CD4-positive, alpha-beta T cell treated with Interleukin-6 at 100 ng/mL for 8 hours (primary cell): ENCODE measurements around the gene TTC3.

Experiments used
- DNase-seq: peaks from one replicate; pipeline ENCODE4 v3.0.0-alpha.2; 2020; ENCODE audit warnings: mixed read lengths, low spot score

Gene TTC3

GRCh38 chr21:37153196-37153934 is 80.3 kb downstream of the TTC3 start:
- DNase-seq = no peak

DNA sequence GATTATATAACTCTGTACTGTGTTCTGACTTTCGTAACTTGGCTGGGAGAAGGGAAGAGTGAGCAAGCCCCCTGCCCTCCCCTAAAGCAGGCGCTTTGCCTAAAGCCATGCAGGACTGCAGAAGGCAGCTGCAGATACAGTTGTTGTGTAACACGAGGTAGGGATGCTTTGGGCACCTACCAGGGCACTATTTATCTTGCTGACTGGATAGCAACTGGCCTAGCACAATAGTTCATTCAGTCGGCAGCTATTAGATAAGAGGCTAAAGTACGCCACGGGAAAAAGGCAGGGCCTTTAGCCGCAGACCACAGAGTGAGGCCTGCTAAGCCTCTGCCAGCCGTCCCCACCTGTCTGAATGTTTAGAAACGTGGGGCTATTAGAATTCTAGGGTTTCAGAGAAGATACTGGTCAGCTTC is 80.9 kb downstream of the TTC3 start:
- DNase-seq = no peak

- DNase-seq = no peak
These were observed 82.1 kb downstream of the TTC3 start for GRCh38 chr21:37155186-37155585.

GRCh38 chr21:37157938-37158337 is 84.9 kb downstream of the TTC3 start:
- DNase-seq = no peak

- no peak for DNase-seq
These were observed 86.2 kb downstream of the TTC3 start for GRCh38 chr21:37159053-37159776.

DNA sequence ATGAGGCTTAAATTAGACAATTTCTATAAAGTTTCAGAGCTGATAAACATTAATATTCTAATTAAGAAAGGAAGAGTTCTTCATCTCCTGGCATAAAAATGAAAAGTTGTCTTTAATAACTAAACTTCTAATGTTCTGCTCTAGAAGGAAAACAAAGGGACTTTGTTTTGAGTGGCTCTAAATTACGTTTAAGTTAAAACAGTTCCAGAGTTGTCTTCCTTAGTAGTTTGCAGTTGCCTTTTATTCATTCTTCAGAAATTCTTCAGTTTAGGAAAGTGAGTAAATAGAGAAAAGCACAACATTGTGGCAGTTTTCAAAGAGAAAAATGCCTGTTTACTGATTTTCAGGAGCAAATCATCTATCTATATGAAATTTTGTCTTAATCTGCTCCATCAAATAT is 86.9 kb downstream of the TTC3 start:
- DNase-seq = no peak

- DNase-seq = no peak
These were observed 91.7 kb downstream of the TTC3 start for GRCh38 chr21:37164742-37165141.

GRCh38 chr21:37165586-37165985 is 92.5 kb downstream of the TTC3 start:
- DNase-seq = no peak

GRCh38 chr21:37166733-37167132 is 93.7 kb downstream of the TTC3 start:
- no peak for DNase-seq

GRCh38 chr21:37168666-37169065 is 95.6 kb downstream of the TTC3 start:
- no peak for DNase-seq

DNA sequence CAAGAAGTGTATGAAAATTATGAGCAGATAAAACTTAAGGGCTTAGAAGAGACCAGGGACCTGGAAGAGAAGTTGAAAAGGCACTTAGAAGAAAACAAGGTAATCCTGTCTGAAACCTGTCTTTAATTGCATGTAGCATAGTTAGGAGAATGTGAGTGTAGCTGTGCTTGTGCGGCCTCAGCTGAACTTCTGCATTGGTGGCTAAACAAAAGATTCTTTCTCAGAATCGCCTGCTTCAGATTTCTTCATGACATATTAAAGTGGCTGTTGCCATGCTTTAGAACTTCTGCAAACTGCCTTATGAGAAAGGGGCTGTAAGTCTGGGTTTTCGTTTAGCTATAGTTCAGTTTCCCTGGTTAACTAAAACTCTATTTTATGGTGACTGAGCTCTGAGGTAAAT is 99.6 kb downstream of the TTC3 start:
- no peak for DNase-seq

DNA sequence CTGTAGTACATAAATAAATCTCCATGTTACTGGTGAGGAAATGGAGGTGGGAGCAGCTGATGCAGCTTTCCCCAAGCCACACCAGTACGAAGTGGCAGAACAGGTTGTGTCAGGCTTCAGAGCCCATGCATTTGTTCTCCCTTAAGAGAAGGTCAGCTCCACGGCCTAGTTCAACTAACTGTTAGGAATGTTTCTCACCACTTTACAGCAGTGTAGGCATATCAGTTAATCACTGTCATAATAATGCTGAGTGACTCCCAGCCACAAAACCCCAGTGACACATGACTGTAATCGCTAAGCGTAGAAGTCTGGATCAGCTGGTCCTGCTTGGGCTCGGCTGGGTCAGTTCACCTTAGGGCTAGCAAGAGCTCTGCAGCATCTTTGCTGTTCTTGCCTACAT is 103.7 kb downstream of the TTC3 start:
- no peak for DNase-seq

- no peak for DNase-seq
These were observed 108.0 kb downstream of the TTC3 start for GRCh38 chr21:37181059-37181458.

DNA sequence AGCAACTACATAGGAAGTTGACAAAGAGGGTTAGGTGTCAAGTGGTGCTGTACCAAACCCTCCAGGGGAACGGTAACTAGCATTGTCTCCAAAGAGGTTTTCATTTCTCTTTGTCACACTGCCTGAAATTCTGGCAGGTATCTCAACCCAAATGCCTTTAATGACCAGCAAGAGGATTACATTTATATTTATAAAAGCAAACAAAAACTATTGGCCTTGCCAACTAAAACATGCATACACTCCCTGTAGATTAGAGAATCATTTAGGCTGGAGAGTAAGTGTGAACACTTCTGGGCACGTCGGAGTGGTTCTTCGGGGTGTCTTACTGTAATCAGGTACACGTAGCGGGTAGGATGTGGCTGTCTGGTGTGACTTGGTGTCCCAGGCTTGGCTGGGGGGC is 109.2 kb downstream of the TTC3 start:
- DNase-seq = no peak

DNA sequence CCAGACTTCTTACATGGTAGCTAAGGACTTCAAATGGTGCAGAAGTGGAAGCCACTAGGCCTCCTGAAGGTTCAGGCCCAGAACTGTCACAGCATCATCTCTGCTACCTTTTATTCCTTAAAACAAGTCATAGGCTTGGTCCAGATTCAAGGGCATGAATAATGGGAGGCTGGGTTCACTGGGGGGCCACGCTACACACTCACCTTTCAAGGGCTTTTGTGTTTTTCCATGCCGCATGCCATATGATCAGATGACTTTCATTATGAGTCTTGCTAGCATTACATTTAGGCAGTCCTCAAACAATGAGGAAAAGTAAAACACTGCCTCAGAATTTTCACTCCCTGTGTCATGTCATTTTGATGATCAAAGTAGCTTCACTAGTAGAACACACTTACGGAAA is 110.7 kb downstream of the TTC3 start:
- no peak for DNase-seq

- no peak for DNase-seq
These were observed 111.9 kb downstream of the TTC3 start for GRCh38 chr21:37184784-37185593.

- no peak for DNase-seq
These were observed 113.9 kb downstream of the TTC3 start for GRCh38 chr21:37186983-37187382.

DNA sequence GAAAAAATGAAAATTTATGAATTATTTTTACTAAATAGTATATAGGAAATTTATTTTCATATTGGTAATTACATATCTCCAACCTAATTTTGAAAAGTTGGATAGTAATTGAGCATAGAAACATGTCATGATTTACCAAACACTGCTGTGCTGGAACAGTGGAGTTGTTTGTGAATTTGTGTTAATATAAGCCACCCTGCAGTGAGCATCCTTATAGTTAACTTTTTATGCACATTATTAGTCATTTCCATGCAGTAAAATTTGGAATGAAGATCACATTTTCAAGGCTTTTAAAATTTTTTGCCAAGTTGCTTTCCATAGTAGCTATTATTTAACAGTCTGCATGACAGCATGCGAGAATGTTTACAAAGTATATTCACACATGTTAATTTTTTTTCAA is 115.8 kb downstream of the TTC3 start:
- DNase-seq = no peak

DNA sequence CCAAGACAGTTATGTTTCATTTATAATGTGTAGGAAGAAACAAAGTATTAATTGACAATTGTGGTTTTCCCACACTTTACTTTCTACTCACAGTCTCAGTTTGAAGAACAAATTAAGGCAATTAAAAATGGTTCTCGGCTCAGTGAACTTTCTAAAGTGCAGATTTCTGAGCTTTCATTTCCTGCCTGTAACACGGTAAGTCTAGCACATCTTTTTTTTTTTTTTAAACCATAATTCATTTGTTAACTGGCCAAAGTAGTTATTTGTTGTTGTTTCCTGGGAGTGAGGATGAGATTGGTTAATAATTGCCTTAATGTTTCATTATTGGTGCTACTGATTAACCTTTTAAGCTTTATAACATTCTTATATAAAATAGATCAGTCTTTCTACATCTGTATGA is 119.0 kb downstream of the TTC3 start:
- no peak for DNase-seq

- DNase-seq = no peak
These were observed 120.0 kb downstream of the TTC3 start for GRCh38 chr21:37193006-37193405.

- no peak for DNase-seq
These were observed 120.6 kb downstream of the TTC3 start for GRCh38 chr21:37193676-37194075.

DNA sequence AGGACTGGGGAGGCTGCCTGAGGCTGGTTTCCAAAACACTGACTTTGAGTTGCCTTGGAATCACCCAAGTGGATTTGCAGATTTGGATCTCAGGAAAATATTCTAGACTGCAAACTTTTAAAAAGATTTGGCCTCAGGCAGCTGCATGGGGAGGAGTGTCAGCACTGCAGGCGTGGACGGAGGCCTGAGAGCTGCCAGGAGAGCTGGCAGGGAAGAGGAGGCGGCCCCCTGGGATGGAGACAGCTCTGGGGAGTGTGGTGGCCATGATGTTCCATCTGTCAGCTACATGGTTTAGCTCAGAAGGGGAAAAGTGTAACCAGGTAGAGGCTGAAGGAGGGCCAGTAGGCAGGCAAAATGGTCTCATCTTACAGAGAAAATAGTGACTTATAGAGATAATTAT is 122.0 kb downstream of the TTC3 start:
- DNase-seq = no peak

DNA sequence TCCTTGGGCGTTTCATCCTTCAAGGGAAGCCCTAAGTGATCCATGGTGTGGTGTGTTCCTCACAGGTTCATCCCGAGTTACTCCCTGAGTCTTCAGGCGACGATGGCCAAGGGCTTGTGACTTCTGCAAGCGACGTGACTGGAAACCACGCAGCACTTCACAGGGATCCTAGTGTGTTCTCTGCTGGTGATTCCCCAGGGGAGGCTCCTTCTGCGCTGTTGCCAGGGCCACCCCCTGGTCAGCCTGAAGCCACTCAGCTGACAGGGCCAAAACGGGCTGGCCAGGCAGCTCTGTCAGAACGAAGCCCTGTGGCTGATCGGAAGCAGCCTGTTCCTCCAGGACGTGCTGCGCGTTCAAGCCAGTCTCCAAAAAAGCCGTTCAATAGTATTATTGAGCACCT is 122.6 kb downstream of the TTC3 start:
- DNase-seq = no peak
